Fibroblast of peridontal ligament (primary cell): Measurements from ENCODE around the gene ROCK2.
"Not testable (repeated sequence)": the region's sequence is repeated elsewhere in the genome, so short reads cannot be mapped to it uniquely, and the experiment has no call there.

ENCODE experiments used
- DNase-seq: peaks from one replicate; pipeline ENCODE4 v3.0.0-alpha.2; 2010; ENCODE audit errors: extremely low read depth

The ROCK2 gene

GRCh38 chr2:11267931-11268330 lies 76.5 kb downstream of the ROCK2 start:
- DNase-seq = no peak

- no peak for DNase-seq
These were observed 79.6 kb downstream of the ROCK2 start for GRCh38 chr2:11264818-11265217.

GRCh38 chr2:11264007-11264406 lies 80.4 kb downstream of the ROCK2 start:
- no peak for DNase-seq

GRCh38 chr2:11263177-11263576 lies 81.3 kb downstream of the ROCK2 start:
- no peak for DNase-seq

GRCh38 chr2:11262438-11262837 lies 82.0 kb downstream of the ROCK2 start:
- not testable (repeated sequence) for DNase-seq

- not testable (repeated sequence) for DNase-seq
These were observed 82.9 kb downstream of the ROCK2 start for GRCh38 chr2:11261564-11261963.

GRCh38 chr2:11260979-11261378 lies 83.5 kb downstream of the ROCK2 start:
- DNase-seq = no peak

- DNase-seq = no peak
These were observed 86.5 kb downstream of the ROCK2 start for GRCh38 chr2:11257964-11258363.

- no peak for DNase-seq
These were observed 87.4 kb downstream of the ROCK2 start for GRCh38 chr2:11257078-11257477.

GRCh38 chr2:11256166-11256565 lies 88.3 kb downstream of the ROCK2 start:
- no peak for DNase-seq

- no peak for DNase-seq
These were observed 90.3 kb downstream of the ROCK2 start for GRCh38 chr2:11254100-11254536.

GRCh38 chr2:11252458-11252857 lies 92.0 kb downstream of the ROCK2 start:
- DNase-seq = not testable (repeated sequence)

GRCh38 chr2:11250400-11251196 lies 93.8 kb downstream of the ROCK2 start:
- DNase-seq = peak; percentile 25

GRCh38 chr2:11245322-11245721 lies 99.1 kb downstream of the ROCK2 start:
- no peak for DNase-seq

GRCh38 chr2:11244091-11244826 lies 100.2 kb downstream of the ROCK2 start:
- DNase-seq = peak; percentile 38

GRCh38 chr2:11243512-11243911 lies 100.9 kb downstream of the ROCK2 start:
- no peak for DNase-seq

- no peak for DNase-seq
These were observed 101.8 kb downstream of the ROCK2 start for GRCh38 chr2:11242542-11243174.

- no peak for DNase-seq
These were observed 102.8 kb downstream of the ROCK2 start for GRCh38 chr2:11241412-11242203.

GRCh38 chr2:11239666-11240462 lies 104.6 kb downstream of the ROCK2 start:
- DNase-seq = no peak

GRCh38 chr2:11239147-11239546 lies 105.3 kb downstream of the ROCK2 start:
- DNase-seq = no peak

GRCh38 chr2:11237122-11237521 lies 107.3 kb downstream of the ROCK2 start:
- no peak for DNase-seq
